ENCODE results near the gene SLC5A10. TPM values are rescaled to one million over a fixed set of nuclear protein-coding genes. Genes with fewer than 3 reads are reported as not detected.

The SLC5A10 gene
- total RNA-seq, 1 donor from 2014 or later, result not detected

- DNase-seq (ENCODE audit: low read depth), result no peak
- no peak overlapping the region for H3K4me3 ChIP-seq (ENCODE audit: low read depth, low read length)
- no peak for TF ChIP-seq CTCF (IDR thresholded peaks at IDR 0.05; ENCODE audit: insufficient read depth, low read length, severe bottlenecking)
- H3K36me3 ChIP-seq (ENCODE audit: control insufficient read depth, insufficient read depth, low read length), result peaks cover 47% of the 10 kb centered on the region
- FAIRE-seq, result no peak
- H3K27me3 ChIP-seq (ENCODE audit: control insufficient read depth, insufficient read depth, low read length), result no peaks in the 10 kb centered on the region
Observed at GRCh38 chr17:18977021-18977420, 25.1 kb downstream of the SLC5A10 start.

GRCh38 chr17:18977646-18978045 is 25.7 kb downstream of the SLC5A10 start:
- no peak for TF ChIP-seq CTCF (IDR thresholded peaks at IDR 0.05; ENCODE audit: insufficient read depth, low read length, severe bottlenecking)
- FAIRE-seq, result no peak

GRCh38 chr17:18978050-18978449 is 26.1 kb downstream of the SLC5A10 start:
- DNase-seq (ENCODE audit: low read depth) (no peak), FAIRE-seq (no peak)
- peaks cover 49% of the 10 kb centered on the region for H3K36me3 ChIP-seq (ENCODE audit: control insufficient read depth, insufficient read depth, low read length)
- TF ChIP-seq CTCF (IDR thresholded peaks at IDR 0.05; ENCODE audit: insufficient read depth, low read length, severe bottlenecking), result no peak
- no peaks in the 10 kb centered on the region for H3K27me3 ChIP-seq (ENCODE audit: control insufficient read depth, insufficient read depth, low read length)
- no peak overlapping the region for H3K4me3 ChIP-seq (ENCODE audit: low read depth, low read length)

More at GRCh38 chr17:18977646-18978045, 25.7 kb downstream of the SLC5A10 start:
- H3K4me3 ChIP-seq (ENCODE audit: low read depth, low read length), result no peak overlapping the region
- peaks cover 49% of the 10 kb centered on the region for H3K36me3 ChIP-seq (ENCODE audit: control insufficient read depth, insufficient read depth, low read length)
- H3K27me3 ChIP-seq (ENCODE audit: control insufficient read depth, insufficient read depth, low read length), result no peaks in the 10 kb centered on the region
- no peak for DNase-seq (ENCODE audit: low read depth)

GRCh38 chr17:18978655-18979054 is 26.7 kb downstream of the SLC5A10 start:
- H3K4me3 ChIP-seq (ENCODE audit: low read depth, low read length), result no peak overlapping the region
- no peak for TF ChIP-seq CTCF (IDR thresholded peaks at IDR 0.05; ENCODE audit: insufficient read depth, low read length, severe bottlenecking)
- FAIRE-seq (no peak), DNase-seq (ENCODE audit: low read depth) (no peak)
- H3K27me3 ChIP-seq (ENCODE audit: control insufficient read depth, insufficient read depth, low read length), result no peaks in the 10 kb centered on the region
- H3K36me3 ChIP-seq (ENCODE audit: control insufficient read depth, insufficient read depth, low read length), result peaks cover 46% of the 10 kb centered on the region

- Histone ChIP-seq H3K4me3 (ENCODE audit: low read depth, low read length) (no peak overlapping the region), H3K36me3 (ENCODE audit: control insufficient read depth, insufficient read depth, low read length) (peaks cover 51% of the 10 kb centered on the region), H3K27me3 (ENCODE audit: control insufficient read depth, insufficient read depth, low read length) (no peaks in the 10 kb centered on the region)
- FAIRE-seq (no peak), DNase-seq (ENCODE audit: low read depth) (no peak)
- no peak for TF ChIP-seq CTCF (IDR thresholded peaks at IDR 0.05; ENCODE audit: insufficient read depth, low read length, severe bottlenecking)
Observed at GRCh38 chr17:18980682-18981334, 28.8 kb downstream of the SLC5A10 start.

GRCh38 chr17:18981335-18981641 is 29.3 kb downstream of the SLC5A10 start:
- DNase-seq (ENCODE audit: low read depth), result no peak
- H3K27me3 ChIP-seq (ENCODE audit: control insufficient read depth, insufficient read depth, low read length), result no peaks in the 10 kb centered on the region
- no peak for TF ChIP-seq CTCF (IDR thresholded peaks at IDR 0.05; ENCODE audit: insufficient read depth, low read length, severe bottlenecking)
- H3K4me3 ChIP-seq (ENCODE audit: low read depth, low read length), result no peak overlapping the region
- H3K36me3 ChIP-seq (ENCODE audit: control insufficient read depth, insufficient read depth, low read length), result peaks cover 52% of the 10 kb centered on the region
- no peak for FAIRE-seq
